Fibroblast of upper back skin (primary cell): ENCODE results near the gene ABR.
"Not testable (repeated sequence)": the region's sequence is repeated elsewhere in the genome, so short reads cannot be mapped to it uniquely, and the experiment has no call there.

ENCODE experiments used
- DNase-seq: peaks from one replicate; pipeline ENCODE4 v3.0.0-alpha.2; 2013

ABR gene

DNA sequence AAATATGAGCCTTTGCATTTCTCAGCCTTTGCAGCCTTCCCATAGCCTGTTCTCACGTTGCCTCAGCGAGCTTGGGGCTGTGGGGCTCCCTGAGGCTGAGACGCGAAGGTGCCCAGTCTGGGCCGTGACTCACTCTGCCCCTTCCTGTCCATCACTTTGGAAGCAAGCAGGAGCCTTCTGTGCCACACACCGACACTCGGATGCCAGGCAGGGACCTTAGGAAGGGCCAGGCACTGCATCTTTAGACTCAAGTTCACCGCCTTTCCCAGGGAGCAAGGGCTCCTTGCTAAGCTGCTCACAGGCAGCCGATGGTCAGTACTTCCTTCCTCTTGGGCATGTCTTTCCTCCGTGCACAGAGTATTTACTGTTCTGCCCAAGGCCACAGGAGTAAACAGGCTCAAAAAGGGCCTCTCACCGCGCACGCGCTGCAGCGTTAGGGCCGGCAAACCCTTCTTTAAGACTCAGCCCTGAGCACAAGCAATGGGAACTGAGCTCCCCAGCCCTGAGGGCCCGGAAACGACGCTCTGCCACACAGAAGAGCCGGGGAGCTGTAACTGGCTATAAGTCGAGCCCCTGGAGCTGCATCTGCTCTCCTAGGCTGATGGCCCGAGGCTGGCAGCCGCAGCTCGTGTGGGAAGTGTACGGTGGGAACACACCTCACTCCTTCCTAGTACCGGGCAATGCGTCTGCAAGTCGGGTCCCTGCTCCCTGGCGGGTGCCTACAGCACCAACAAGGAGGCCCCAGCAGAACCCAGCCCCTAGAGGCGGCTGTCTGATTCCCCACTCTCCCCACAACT, 175.6 kb downstream of the ABR start:
- no peak for DNase-seq

DNA sequence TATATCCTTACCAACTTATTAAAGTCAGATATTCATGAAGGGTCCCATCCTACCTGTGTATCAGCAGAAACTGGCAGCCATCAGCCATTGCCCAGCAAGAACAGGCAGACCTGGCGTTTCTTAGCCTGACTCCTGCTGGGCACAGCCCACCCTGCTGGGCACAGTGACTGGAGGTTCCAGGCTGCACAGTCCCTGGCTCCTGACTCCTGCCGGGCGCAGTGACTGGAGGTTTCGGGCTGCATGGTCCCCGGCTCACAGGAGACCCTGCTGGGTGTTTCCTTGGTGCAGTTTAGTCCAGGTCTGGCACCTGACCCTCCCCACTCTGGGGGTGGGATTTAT, 176.2 kb downstream of the ABR start:
- no peak for DNase-seq

- peak; percentile 72 for DNase-seq
Measured at GRCh38 chr17:1002771-1003555, 176.8 kb downstream of the ABR start.

GRCh38 chr17:1002412-1002753, 177.4 kb downstream of the ABR start:
- DNase-seq = no peak

DNA sequence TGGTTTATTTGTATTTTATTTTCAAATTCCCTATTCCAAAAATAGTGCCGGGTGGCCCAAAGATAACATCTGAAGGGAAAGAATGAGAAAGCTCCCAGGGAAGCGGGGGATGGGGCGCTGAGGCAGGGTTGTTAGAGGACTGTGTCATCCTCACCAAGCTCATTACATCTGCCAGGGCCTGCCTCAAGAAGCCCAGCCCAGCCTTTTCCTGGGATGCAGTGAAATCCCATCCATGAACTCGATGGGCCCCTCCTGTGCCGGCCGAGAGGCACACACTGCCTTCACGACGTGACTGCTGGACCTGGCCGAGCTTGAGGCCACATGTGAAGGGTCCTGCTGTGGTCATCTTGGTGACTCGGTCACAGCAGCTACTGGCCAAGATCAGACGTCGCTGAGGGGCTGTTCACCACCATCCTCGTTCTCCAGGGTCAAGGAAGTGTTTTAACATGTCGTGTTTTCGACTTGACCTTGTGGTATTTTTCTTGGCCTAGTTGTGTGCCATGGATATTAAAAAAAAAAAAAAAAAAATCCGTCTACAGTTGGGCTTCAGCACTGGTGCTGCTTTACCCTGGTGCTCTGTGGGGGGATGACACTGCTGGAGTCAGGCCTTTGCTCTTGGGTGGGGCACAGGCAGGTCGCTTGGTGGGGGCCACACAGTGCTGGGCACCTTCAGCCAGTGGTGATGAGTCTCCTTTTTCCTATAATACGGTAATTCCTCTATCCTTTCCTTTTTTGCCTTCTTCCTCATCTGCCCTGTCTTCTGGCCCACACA, 178.0 kb downstream of the ABR start:
- DNase-seq = peak; percentile 65

GRCh38 chr17:1000597-1001461, 179.0 kb downstream of the ABR start:
- peak; percentile 72 for DNase-seq

GRCh38 chr17:998111-998510, 181.7 kb downstream of the ABR start:
- no peak for DNase-seq

DNA sequence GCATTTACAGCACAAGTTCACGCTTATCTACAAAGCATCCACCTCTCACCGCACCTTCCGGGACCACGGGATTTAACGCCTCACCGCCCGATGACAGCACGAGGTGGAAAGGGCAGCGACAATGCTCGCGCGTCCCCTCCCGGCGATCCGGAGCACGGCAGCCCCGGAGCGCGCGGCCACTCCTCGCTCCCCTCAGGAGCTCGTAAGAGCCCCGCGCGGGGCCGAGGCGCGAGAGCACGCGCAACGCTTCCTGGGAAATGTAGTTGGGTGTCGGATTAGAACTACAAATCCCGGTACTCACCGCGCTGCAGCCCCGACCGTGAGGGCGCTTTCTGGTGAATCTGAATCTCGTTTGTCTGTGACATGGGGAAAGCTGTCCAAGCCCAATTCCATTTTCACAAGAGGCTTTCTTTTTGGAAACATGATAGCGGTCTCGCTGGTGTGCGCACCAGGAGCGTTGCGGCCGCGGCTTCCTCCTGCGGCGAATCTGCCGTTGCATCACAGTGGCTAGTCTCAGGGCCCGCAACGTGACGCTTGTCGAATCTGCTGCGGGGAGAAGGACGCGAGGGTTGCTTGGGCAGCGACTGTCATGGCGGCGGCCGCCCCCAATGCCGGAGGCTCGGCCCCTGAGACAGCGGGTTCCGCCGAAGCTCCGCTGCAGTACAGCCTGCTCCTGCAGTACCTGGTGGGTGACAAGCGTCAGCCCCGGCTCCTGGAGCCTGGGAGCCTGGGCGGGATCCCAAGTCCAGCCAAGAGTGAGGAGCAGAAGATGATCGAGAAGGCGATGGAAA, 183.0 kb downstream of the ABR start, which contains the start of gene TIMM22:
Gene TIMM22, plus strand, starts transcription at position 576 of the 791 bp plus-strand sequence. Its CDS starts 14 bp downstream, at position 590.
- DNase-seq = peak; percentile 98

DNA sequence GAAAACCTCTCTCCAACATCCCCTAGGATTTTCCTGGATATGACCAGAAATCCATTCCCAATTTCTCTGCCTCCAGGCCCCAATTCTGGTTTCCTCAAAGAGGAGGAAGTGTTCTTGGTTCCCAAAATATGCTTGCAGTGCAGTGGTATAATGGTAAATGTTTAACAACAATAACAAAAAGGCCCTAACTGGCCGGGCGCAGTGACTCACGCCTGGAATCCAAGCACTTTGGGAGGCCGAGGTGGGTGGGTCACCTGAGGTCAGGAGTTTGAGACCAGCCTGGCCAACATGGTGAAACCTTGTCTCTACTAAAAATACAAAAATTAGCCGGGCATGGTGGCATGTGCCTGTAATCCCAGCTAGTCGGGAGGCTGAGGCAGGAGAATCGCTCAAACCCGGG, 184.5 kb downstream of the ABR start:
- not testable (repeated sequence) for DNase-seq

GRCh38 chr17:992933-993332, 186.8 kb downstream of the ABR start:
- no peak for DNase-seq

- DNase-seq = no peak
Measured at GRCh38 chr17:988561-988960, 191.2 kb downstream of the ABR start.

DNA sequence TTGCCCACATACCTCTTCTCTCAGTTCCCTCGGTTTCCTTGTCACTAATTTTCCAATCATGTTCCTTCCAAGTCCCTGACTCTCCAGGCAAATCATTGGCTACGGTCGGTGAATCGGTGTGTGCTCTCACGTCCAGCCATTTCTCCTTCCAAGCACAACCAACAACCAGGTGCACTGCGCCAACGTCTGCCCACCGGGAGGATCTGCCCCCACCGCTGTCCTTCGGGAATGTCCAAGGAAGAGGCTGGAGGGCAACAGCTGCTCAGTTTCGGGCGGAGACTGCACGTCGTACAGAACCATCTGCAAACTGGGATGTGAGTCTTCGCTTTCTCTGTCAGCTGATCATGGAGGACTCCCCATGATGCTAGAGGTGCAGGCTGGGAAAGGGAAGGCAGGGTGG, 191.8 kb downstream of the ABR start:
- DNase-seq = no peak

DNA sequence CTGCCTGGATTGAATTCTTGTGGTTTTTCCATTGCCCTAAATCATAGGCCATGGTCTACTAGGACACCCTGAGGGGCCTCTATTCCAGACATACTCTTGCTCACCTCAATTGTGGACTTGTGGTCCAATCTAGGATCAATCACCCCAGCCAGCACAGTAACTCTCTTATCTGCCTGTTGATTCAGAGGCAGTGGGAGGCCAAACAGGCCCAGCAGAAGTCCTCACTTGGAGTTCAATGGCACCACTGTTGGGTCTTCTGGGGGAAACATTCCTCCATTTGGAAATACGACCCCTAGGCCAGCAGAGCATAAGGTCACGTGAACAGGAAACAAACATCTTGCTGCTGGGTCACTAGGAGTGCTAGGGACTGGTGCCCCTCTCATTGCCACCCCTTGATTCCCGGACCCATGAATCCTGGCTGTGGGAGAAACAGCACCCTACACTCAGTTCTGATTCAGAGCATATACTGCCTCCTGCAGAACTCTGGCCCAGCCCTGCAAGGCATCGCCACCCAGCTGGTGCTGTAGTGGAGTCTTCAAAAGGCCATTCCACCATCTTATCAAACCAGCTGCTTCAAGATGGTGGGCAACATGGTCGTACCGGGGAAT, 193.4 kb downstream of the ABR start:
- no peak for DNase-seq

DNA sequence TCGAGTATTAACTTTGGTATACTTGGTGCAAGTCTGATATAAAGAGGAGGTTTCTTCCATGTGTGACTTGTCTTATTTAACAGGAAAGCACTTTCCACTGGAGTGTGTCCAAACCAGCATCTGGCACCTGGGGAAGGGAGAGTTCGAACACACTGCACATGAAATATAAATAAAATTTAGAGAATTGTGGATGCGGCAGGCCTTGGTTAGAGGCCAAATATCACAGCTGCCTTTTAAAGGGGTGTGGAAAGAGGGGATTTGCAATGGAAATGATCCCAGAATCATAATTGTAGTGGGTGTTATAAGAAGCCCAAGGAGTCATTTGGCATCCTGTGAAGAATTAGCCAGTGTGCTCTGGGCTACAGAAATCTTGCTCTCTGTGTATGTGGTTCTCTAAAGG, 195.9 kb downstream of the ABR start:
- no peak for DNase-seq

- DNase-seq = no peak
Measured at GRCh38 chr17:981292-981658, 198.5 kb downstream of the ABR start.

- DNase-seq = peak; percentile 86
Measured at GRCh38 chr17:980406-981291, 199.1 kb downstream of the ABR start.

DNA sequence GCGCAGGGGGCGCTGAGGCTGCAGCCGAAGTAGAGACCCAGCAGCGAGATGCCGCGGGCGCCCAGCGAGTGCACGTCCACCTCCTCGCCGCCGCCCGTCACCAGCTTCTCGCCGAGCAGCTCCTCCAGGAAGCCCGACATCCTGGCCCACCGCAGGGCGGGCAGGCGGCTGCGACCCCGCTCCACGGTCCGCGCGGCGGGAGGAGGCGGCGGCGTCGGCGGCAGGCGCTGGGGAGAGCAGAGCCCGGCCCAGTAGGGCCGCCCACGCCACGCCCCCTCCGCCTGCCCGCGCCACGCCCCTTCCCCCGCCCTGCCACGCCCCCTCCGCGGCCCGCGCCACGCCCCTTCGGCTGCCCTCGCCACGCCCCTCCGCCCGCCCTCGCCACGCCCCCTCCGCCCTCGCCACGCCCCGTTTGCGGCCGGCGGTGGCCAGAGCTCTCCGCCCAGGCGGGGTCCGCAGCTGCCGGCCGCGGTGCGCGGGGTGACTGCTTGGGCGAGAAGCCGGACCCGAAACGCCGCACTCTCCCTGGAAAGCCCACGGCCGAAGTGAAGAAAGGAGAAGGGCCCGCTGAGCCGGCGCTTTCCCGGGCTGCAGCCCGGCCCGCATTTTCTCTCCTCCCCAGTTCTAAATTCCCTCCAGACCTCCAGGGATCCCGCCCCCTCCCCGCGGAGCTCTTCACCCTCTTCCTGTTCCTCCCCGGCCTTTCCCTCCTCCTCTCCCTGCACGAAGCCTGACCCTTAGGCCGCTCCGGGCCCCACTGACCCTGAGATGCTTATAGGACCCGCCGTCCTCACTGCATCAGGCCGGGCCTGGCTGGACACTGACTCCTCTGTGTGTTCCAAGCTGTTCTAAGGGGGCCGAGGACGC, 200.0 kb downstream of the ABR start, which contains the start of gene NXN:
Gene NXN, minus strand, starts transcription at position 238 of the 867 bp plus-strand sequence.
- peak; percentile 69 for DNase-seq

DNA sequence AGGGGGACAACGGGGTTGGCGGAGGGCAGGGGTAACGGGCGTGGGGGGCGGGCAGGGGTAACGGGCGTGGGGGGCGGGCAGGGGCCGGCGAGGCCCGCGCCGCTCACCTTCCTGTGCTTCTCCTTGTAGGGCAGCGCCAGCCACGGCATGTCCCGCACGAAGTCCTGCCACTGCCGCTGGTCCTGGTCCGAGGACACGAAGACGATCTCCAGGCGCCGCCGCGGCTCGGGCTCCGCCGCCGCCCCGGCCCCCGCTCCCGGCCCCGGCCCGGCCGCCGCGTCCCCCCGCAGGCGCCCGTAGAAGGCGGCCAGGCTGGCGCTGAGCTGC, 200.6 kb downstream of the ABR start:
- no peak for DNase-seq
